Measurements from ENCODE around the gene COPE. TPM values are rescaled to one million over a fixed set of nuclear protein-coding genes. Genes with fewer than 3 reads are reported as not detected.

The COPE gene
- total RNA-seq, 1 donor from 2014 or later = 213 TPM

- DNase-seq (ENCODE audit: low spot score) = no peak
- TF ChIP-seq CTCF (IDR thresholded peaks at IDR 0.05; ENCODE audit: unreplicated experiment) = no peak
- H3K36me3 Mint-ChIP-seq (ENCODE audit: low read depth, unreplicated experiment) = peaks cover 50% of the 10 kb centered on the region
- H3K4me3 Mint-ChIP-seq (ENCODE audit: unreplicated experiment) = peak overlapping the region; percentile 76
- peaks cover 9% of the 10 kb centered on the region for H3K27me3 Mint-ChIP-seq (ENCODE audit: unreplicated experiment)
- H3K4me1 Mint-ChIP-seq (ENCODE audit: unreplicated experiment) = peaks cover 3% of the 10 kb centered on the region
- no peaks in the 10 kb centered on the region for H3K9me3 Mint-ChIP-seq (ENCODE audit: unreplicated experiment)
- H3K27ac Mint-ChIP-seq (ENCODE audit: unreplicated experiment) = peak overlapping the region; percentile 48
Measured at GRCh38 chr19:18855647-18856384, 63.4 kb downstream of the COPE start.

DNA sequence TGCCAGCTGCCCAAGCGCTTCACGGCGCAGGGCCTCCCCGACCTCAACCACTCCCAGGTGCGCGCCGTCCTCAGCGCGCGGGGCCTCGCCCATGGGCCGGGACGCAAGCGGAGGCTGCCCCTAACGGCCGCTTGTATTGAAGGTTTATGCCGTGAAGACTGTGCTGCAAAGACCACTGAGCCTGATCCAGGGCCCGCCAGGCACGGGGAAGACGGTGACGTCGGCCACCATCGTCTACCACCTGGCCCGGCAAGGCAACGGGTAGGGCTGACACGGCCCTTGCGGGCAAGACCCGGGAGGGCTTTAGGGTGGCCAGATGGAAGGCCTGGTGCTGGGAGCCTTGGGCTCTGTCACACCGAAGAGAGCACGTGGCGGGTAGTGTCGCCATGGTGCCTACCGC is 64.2 kb downstream of the COPE start:
- Mint-ChIP-seq H3K27me3 (ENCODE audit: unreplicated experiment) (peaks cover 9% of the 10 kb centered on the region), H3K4me1 (ENCODE audit: unreplicated experiment) (no peaks in the 10 kb centered on the region), H3K9me3 (ENCODE audit: unreplicated experiment) (no peaks in the 10 kb centered on the region), H3K36me3 (ENCODE audit: low read depth, unreplicated experiment) (peaks cover 51% of the 10 kb centered on the region), H3K4me3 (ENCODE audit: unreplicated experiment) (peak overlapping the region; percentile 76), H3K27ac (ENCODE audit: unreplicated experiment) (no peak overlapping the region)
- no peak for DNase-seq (ENCODE audit: low spot score)
- TF ChIP-seq CTCF (IDR thresholded peaks at IDR 0.05; ENCODE audit: unreplicated experiment) = no peak

GRCh38 chr19:18853755-18854427 is 65.3 kb downstream of the COPE start:
- no peak for DNase-seq (ENCODE audit: low spot score)
- Mint-ChIP-seq H3K4me1 (ENCODE audit: unreplicated experiment) (peaks cover 1% of the 10 kb centered on the region), H3K9me3 (ENCODE audit: unreplicated experiment) (no peaks in the 10 kb centered on the region)

GRCh38 chr19:18852648-18853047 is 66.5 kb downstream of the COPE start:
- TF ChIP-seq CTCF (IDR thresholded peaks at IDR 0.05; ENCODE audit: unreplicated experiment) = no peak
- Mint-ChIP-seq H3K27ac (ENCODE audit: unreplicated experiment) (no peak overlapping the region), H3K36me3 (ENCODE audit: low read depth, unreplicated experiment) (peaks cover 62% of the 10 kb centered on the region), H3K27me3 (ENCODE audit: unreplicated experiment) (peaks cover 8% of the 10 kb centered on the region), H3K9me3 (ENCODE audit: unreplicated experiment) (no peaks in the 10 kb centered on the region), H3K4me1 (ENCODE audit: unreplicated experiment) (peaks cover 5% of the 10 kb centered on the region), H3K4me3 (ENCODE audit: unreplicated experiment) (no peak overlapping the region)
- no peak for DNase-seq (ENCODE audit: low spot score)

More at GRCh38 chr19:18853755-18854427, 65.3 kb downstream of the COPE start:
- Mint-ChIP-seq H3K4me3 (ENCODE audit: unreplicated experiment) (peak overlapping the region; percentile 21), H3K27ac (ENCODE audit: unreplicated experiment) (no peak overlapping the region), H3K36me3 (ENCODE audit: low read depth, unreplicated experiment) (peaks cover 57% of the 10 kb centered on the region), H3K27me3 (ENCODE audit: unreplicated experiment) (peaks cover 12% of the 10 kb centered on the region)
- no peak for TF ChIP-seq CTCF (IDR thresholded peaks at IDR 0.05; ENCODE audit: unreplicated experiment)

Data from endothelial cell (in vitro differentiated cells).